ENCODE results near the gene JAKMIP3.

The JAKMIP3 gene

DNA sequence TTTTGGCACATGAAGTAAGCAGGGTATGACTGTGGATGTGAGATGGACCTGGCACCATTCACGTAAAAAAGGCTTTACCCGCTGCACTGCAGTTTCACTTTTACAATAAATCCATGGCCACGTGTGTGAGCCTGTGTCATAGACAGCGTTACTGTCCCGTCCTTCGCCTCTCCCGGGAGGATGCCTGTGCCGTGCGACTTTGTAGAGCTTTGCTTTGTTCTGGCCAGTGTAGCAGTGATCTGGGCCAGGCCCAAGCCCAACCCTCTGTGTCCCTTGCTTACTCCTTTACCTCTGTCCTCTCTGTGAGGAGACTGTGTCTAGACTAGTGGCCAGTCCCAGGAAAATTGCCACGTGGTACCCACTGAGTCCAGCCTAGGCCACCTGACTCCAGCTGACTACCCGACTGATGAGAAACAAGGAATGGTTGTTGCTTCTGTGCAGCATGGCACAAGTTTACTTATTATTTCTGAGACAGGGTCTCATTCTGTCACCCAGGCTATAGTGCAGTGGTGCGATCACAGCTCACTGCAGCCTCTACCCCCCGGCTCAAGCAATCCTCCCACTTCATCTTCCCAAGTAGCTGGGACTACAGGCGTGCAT lies 48.1 kb downstream of the JAKMIP3 start:
- DNase-seq, result no peak

GRCh38 chr10:132114953-132115520 lies 49.3 kb downstream of the JAKMIP3 start:
- no peak for DNase-seq

All from fibroblast of skin of right biceps (primary cell).